Measurements from ENCODE around the gene TOLLIP.

Gene TOLLIP

GRCh38 chr11:1297576-1298473 is 11.6 kb downstream of the TOLLIP start:
- ChIA-PET CTCF (no interaction called here), POLR2A (no interaction called here)
- TF ChIP-seq L3MBTL2 (conservative IDR thresholded peaks at IDR 0.05) (no peak), TARDBP (IDR thresholded peaks at IDR 0.05) (no peak), PKNOX1 (IDR thresholded peaks at IDR 0.05) (no peak), FOXK2 (IDR thresholded peaks at IDR 0.05) (no peak), NFRKB (IDR thresholded peaks at IDR 0.05) (no peak), ARNT (IDR thresholded peaks at IDR 0.05) (no peak), ELF4 (IDR thresholded peaks at IDR 0.05) (no peak), FOXM1 (IDR thresholded peaks at IDR 0.05; ENCODE audit: borderline replicate concordance) (no peak)
- no peak for DNase-seq (ENCODE audit: extremely low spot score)

- no peak for TF ChIP-seq CTBP1 (IDR thresholded peaks at IDR 0.05; ENCODE audit: borderline replicate concordance)
- TF ChIP-seq HDGF (IDR thresholded peaks at IDR 0.05; ENCODE audit: borderline replicate concordance): no peak
- no peak for TF ChIP-seq NFRKB (IDR thresholded peaks at IDR 0.05)
- no peak for TF ChIP-seq FOXK2 (IDR thresholded peaks at IDR 0.05)
- TF ChIP-seq FOXA1 (IDR thresholded peaks at IDR 0.05): no peak
- no peak for TF ChIP-seq ZNF384 (IDR thresholded peaks at IDR 0.05)
- TF ChIP-seq SP1 (IDR thresholded peaks at IDR 0.05): no peak
- TF ChIP-seq BHLHE40 (IDR thresholded peaks at IDR 0.05; ENCODE audit: borderline replicate concordance): no peak
- no peak for TF ChIP-seq TARDBP (IDR thresholded peaks at IDR 0.05)
- TF ChIP-seq L3MBTL2 (conservative IDR thresholded peaks at IDR 0.05): no peak
- TF ChIP-seq LEF1 (IDR thresholded peaks at IDR 0.05; ENCODE audit: borderline replicate concordance): no peak
- no peak for TF ChIP-seq PKNOX1 (IDR thresholded peaks at IDR 0.05)
- ChIA-PET CTCF (no interaction called here), POLR2A (no interaction called here)
- DNase-seq (ENCODE audit: extremely low spot score): no peak
Measured at GRCh38 chr11:1297011-1297575, 12.3 kb downstream of the TOLLIP start.

- ChIA-PET CTCF (no interaction called here), POLR2A (no interaction called here)
- DNase-seq (ENCODE audit: extremely low spot score): no peak
- no peak for TF ChIP-seq NFRKB (IDR thresholded peaks at IDR 0.05)
- no peak for TF ChIP-seq PKNOX1 (IDR thresholded peaks at IDR 0.05)
- no peak for TF ChIP-seq BHLHE40 (IDR thresholded peaks at IDR 0.05; ENCODE audit: borderline replicate concordance)
- no peak for TF ChIP-seq ELF4 (IDR thresholded peaks at IDR 0.05)
- no peak for TF ChIP-seq L3MBTL2 (conservative IDR thresholded peaks at IDR 0.05)
- TF ChIP-seq SUZ12 (IDR thresholded peaks at IDR 0.05): no peak
Measured at GRCh38 chr11:1296287-1296686, 13.1 kb downstream of the TOLLIP start.

GRCh38 chr11:1295591-1295990 is 13.8 kb downstream of the TOLLIP start:
- ChIA-PET POLR2A (no interaction called here), CTCF (no interaction called here)
- no peak for TF ChIP-seq NFRKB (IDR thresholded peaks at IDR 0.05)
- TF ChIP-seq ZNF384 (IDR thresholded peaks at IDR 0.05): no peak
- TF ChIP-seq FOXK2 (IDR thresholded peaks at IDR 0.05): no peak
- no peak for TF ChIP-seq TARDBP (IDR thresholded peaks at IDR 0.05)
- no peak for TF ChIP-seq L3MBTL2 (conservative IDR thresholded peaks at IDR 0.05)
- TF ChIP-seq PKNOX1 (IDR thresholded peaks at IDR 0.05): no peak
- no peak for TF ChIP-seq SP1 (IDR thresholded peaks at IDR 0.05)
- TF ChIP-seq BHLHE40 (IDR thresholded peaks at IDR 0.05; ENCODE audit: borderline replicate concordance): no peak
- TF ChIP-seq ELF4 (IDR thresholded peaks at IDR 0.05): no peak
- TF ChIP-seq LEF1 (IDR thresholded peaks at IDR 0.05; ENCODE audit: borderline replicate concordance): no peak
- no peak for TF ChIP-seq FOXA1 (IDR thresholded peaks at IDR 0.05)
- no peak for TF ChIP-seq FOXM1 (IDR thresholded peaks at IDR 0.05; ENCODE audit: borderline replicate concordance)
- no peak for TF ChIP-seq HDGF (IDR thresholded peaks at IDR 0.05; ENCODE audit: borderline replicate concordance)
- TF ChIP-seq SUZ12 (IDR thresholded peaks at IDR 0.05): no peak
- no peak for TF ChIP-seq CTBP1 (IDR thresholded peaks at IDR 0.05; ENCODE audit: borderline replicate concordance)
- no peak for TF ChIP-seq ARNT (IDR thresholded peaks at IDR 0.05)
- DNase-seq (ENCODE audit: extremely low spot score): no peak

- POLR2A ChIA-PET: no interaction called here
- no peak for DNase-seq (ENCODE audit: extremely low spot score)
- TF ChIP-seq BHLHE40 (IDR thresholded peaks at IDR 0.05; ENCODE audit: borderline replicate concordance): no peak
- TF ChIP-seq SUZ12 (IDR thresholded peaks at IDR 0.05): no peak
- no peak for TF ChIP-seq ELF4 (IDR thresholded peaks at IDR 0.05)
- no peak for TF ChIP-seq L3MBTL2 (conservative IDR thresholded peaks at IDR 0.05)
- no peak for TF ChIP-seq TARDBP (IDR thresholded peaks at IDR 0.05)
- no peak for TF ChIP-seq CTBP1 (IDR thresholded peaks at IDR 0.05; ENCODE audit: borderline replicate concordance)
- TF ChIP-seq ZNF384 (IDR thresholded peaks at IDR 0.05): no peak
- no peak for TF ChIP-seq LEF1 (IDR thresholded peaks at IDR 0.05; ENCODE audit: borderline replicate concordance)
- CTCF ChIA-PET: no interaction called here
Measured at GRCh38 chr11:1295086-1295485, 14.3 kb downstream of the TOLLIP start.
